SK-N-SH (cell line): ENCODE measurements around the gene LRRC34. TPM values are rescaled to one million over a fixed set of nuclear protein-coding genes. Genes with fewer than 3 reads are reported as not detected.

ENCODE experiments used
- CTCF ChIA-PET: fragments of 300-600, 350-600 bp; formaldehyde crosslinking; extraction: SDS; loops from one replicate; lab custom pipeline; 2021; lab: Yijun Ruan, JAX
- POLR2A ChIA-PET: fragments of 350-600 bp; sonication (Branson Sonifier 250); formaldehyde crosslinking; extraction: SDS; loops from one replicate; lab custom pipeline; 2020; ENCODE audit warnings: antibody characterized with exemption, inconsistent platforms; lab: Yijun Ruan, JAX
- DNase-seq: peaks from one replicate; pipeline ENCODE4 v3.0.0; 2012
- H2AFZ ChIP-seq: fragments of 200-600 bp; sonication (generic); 2 replicates; pipeline ENCODE4 v1.8.1; 2016; ENCODE audit warnings: antibody characterized with exemption, mild to moderate bottlenecking, low read depth
- H3F3A ChIP-seq: fragments of 200-600 bp; sonication (generic); replicated peaks from 2 replicates; pipeline ENCODE3; 2016; ENCODE audit warnings: antibody characterized with exemption, mild to moderate bottlenecking; ENCODE audit not compliant: insufficient read depth
- H3K27ac ChIP-seq, 2 experiments: fragments of 200-500 bp in 1 of 2; fragments of 200-600 bp in 1 of 2; sonication (Bioruptor generic) in 1 of 2; sonication (generic), shearing (Covaris generic) in 1 of 2; 2 replicates each; pipeline versions ENCODE4 v1.5.1 to v1.6.1; 2014 to 2016; ENCODE audit warnings: low read depth in 2 of 2, inconsistent platforms in 1 of 2, low read length in 1 of 2, mild to moderate bottlenecking in 1 of 2, mixed read lengths in 1 of 2
- H3K27me3 ChIP-seq: fragments of 200-600 bp; sonication (generic), shearing (Covaris generic); 2 replicates; pipeline ENCODE4 v1.6.1; 2016; ENCODE audit warnings: mixed run types; ENCODE audit not compliant: insufficient read depth
- H3K36me3 ChIP-seq, 2 experiments: fragments of 200-500 bp in 1 of 2; fragments of 200-600 bp in 1 of 2; sonication (Bioruptor generic) in 1 of 2; sonication (generic) in 1 of 2; replicated peaks in 1 of 2; 2 replicates each; pipeline versions ENCODE3 to v1.5.1; 2014 to 2016; ENCODE audit warnings: low read length in 1 of 2, mild to moderate bottlenecking in 1 of 2; ENCODE audit not compliant: insufficient read depth in 2 of 2, control insufficient read depth in 1 of 2
- H3K4me1 ChIP-seq, 2 experiments: fragments of 200-500 bp in 1 of 2; fragments of 200-600 bp in 1 of 2; sonication (Bioruptor generic) in 1 of 2; sonication (generic), shearing (Covaris generic) in 1 of 2; 2 replicates each; pipeline versions ENCODE4 v1.5.1 to v1.6.1; 2014 to 2016; ENCODE audit warnings: low read depth in 1 of 2, low read length in 1 of 2, mixed run types in 1 of 2; ENCODE audit not compliant: insufficient read depth in 2 of 2, control insufficient read depth in 1 of 2
- H3K4me2 ChIP-seq: fragments of 200-600 bp; sonication (generic), shearing (Covaris generic); 2 replicates; pipeline ENCODE4 v1.6.1; 2017; ENCODE audit warnings: mixed run types
- H3K4me3 ChIP-seq, 2 experiments: fragments of 200-500 bp in 1 of 2; fragments of 200-600 bp in 1 of 2; sonication (Bioruptor generic) in 1 of 2; sonication (generic), shearing (Covaris generic) in 1 of 2; 2 replicates each; pipeline versions ENCODE4 v1.5.1 to v1.8.1; 2014 to 2016; ENCODE audit warnings: low read depth in 2 of 2, inconsistent platforms in 1 of 2, low read length in 1 of 2, mild to moderate bottlenecking in 1 of 2, mixed read lengths in 1 of 2, moderate library complexity in 1 of 2
- H3K79me2 ChIP-seq: fragments of 200-600 bp; sonication (generic); 2 replicates; pipeline ENCODE4 v1.8.1; 2017; ENCODE audit warnings: mild to moderate bottlenecking; ENCODE audit not compliant: insufficient read depth
- H3K9ac ChIP-seq: fragments of 200-600 bp; sonication (generic); 2 replicates; pipeline ENCODE4 v1.6.1; 2017; ENCODE audit warnings: mixed run types
- H3K9me2 ChIP-seq: fragments of 200-600 bp; sonication (generic); 2 replicates; pipeline ENCODE4 v1.6.1; 2017; ENCODE audit warnings: mixed run types
- H3K9me3 ChIP-seq: fragments of 200-600 bp; sonication (generic); 2 replicates; pipeline ENCODE4 v1.6.1; 2017; ENCODE audit warnings: mixed run types, mild to moderate bottlenecking, moderate library complexity
- H4K20me1 ChIP-seq: fragments of 200-600 bp; sonication (generic); 2 replicates; pipeline ENCODE4 v1.6.1; 2017; ENCODE audit warnings: mild to moderate bottlenecking, mixed run types; ENCODE audit not compliant: insufficient read depth
- CHD2 ChIP-seq: fragments of 150-350 bp; IDR thresholded peaks from 2 replicates; pipeline ENCODE4 v1.6.1; 2018; ENCODE audit warnings: low read length; ENCODE audit not compliant: partially characterized antibody
- ELF1 ChIP-seq: IDR thresholded peaks from 2 replicates; pipeline ENCODE4 v1.4.0; 2012
- EP300 ChIP-seq, 2 experiments: IDR thresholded peaks; 2 replicates each; pipeline versions ENCODE4 v1.4.0 to v1.6.1; 2012; ENCODE audit warnings: borderline replicate concordance in 1 of 2, low read depth in 1 of 2, low read length in 1 of 2
- EZH2phosphoT487 ChIP-seq: fragments of 200-600 bp; sonication (generic); IDR thresholded peaks from 2 replicates; pipeline ENCODE4 v1.6.1; 2017; ENCODE audit warnings: low read depth, mixed run types, mild to moderate bottlenecking, antibody characterized with exemption, moderate library complexity, borderline replicate concordance
- GATA2 ChIP-seq: sonication (generic); formaldehyde crosslinking; IDR thresholded peaks from 2 replicates; pipeline ENCODE4 v1.5.0; 2020; ENCODE audit warnings: mild to moderate bottlenecking, missing genetic modification reagents
- IRF3 ChIP-seq: fragments of 150-350 bp; IDR thresholded peaks from 2 replicates; pipeline ENCODE4 v1.6.1; 2016; ENCODE audit warnings: mild to moderate bottlenecking, low read depth, low read length
- RAD21 ChIP-seq: IDR thresholded peaks from 2 replicates; pipeline ENCODE4 v1.6.1; 2012; ENCODE audit warnings: mild to moderate bottlenecking, low read length
- RFX5 ChIP-seq: IDR thresholded peaks from 2 replicates; pipeline ENCODE4 v1.6.1; 2012; ENCODE audit warnings: mild to moderate bottlenecking, improper control_type of control experiment, low read length
- RXRA ChIP-seq: IDR thresholded peaks from 2 replicates; pipeline ENCODE4 v1.4.0; 2012; ENCODE audit warnings: low read depth, mild to moderate bottlenecking, borderline replicate concordance
- TAF1 ChIP-seq: IDR thresholded peaks from 2 replicates; pipeline ENCODE4 v1.6.1; 2012; ENCODE audit warnings: low read depth, mild to moderate bottlenecking, low read length, moderate library complexity, borderline replicate concordance
- USF1 ChIP-seq: IDR thresholded peaks from 2 replicates; pipeline ENCODE4 v1.4.0; 2012; ENCODE audit warnings: low read depth, borderline replicate concordance
- YY1 ChIP-seq: IDR thresholded peaks from 2 replicates; pipeline ENCODE4 v1.4.0; 2012; ENCODE audit warnings: low read depth, mild to moderate bottlenecking
- ZBTB33 ChIP-seq: IDR thresholded peaks from 2 replicates; pipeline ENCODE4 v1.4.0; 2012; ENCODE audit warnings: low read depth, borderline replicate concordance
- WGBS: methylation state at CpG from one replicate; pipeline ENCODE4 v1.1.6; 2017; ENCODE audit warnings: low lambda C conversion rate; 5-methylcytosine and 5-hydroxymethylcytosine counted together
- polyA plus RNA-seq, 3 experiments: library from polyadenylated mRNA; depleted of rRNA; stranded (reverse); fragments of >200 nt; gene quantifications; 2 replicates each; pipeline ENCODE4 v1.2.3, GENCODE V29; 2012
- TF ChIP-seq, protein P1 (sequence below): fragments of 150-350 bp; IDR thresholded peaks from 2 replicates; pipeline ENCODE4 v1.6.1; 2017; ENCODE audit warnings: antibody characterized with exemption, low read length, low read depth, borderline replicate concordance
- TF ChIP-seq, protein P2 (sequence below): fragments of 200-600 bp; sonication (generic); IDR thresholded peaks from 2 replicates; pipeline ENCODE4 v1.6.1; 2017; ENCODE audit warnings: antibody characterized with exemption, mild to moderate bottlenecking, moderate library complexity
- TF ChIP-seq, protein P3 (sequence below): IDR thresholded peaks from 2 replicates; pipeline ENCODE4 v1.4.0; 2012; ENCODE audit warnings: low read depth

LRRC34 gene
- polyA plus RNA-seq, 1 of the 3 experiments (the other 2 are of a cell fraction) = 1.6 TPM

DNA sequence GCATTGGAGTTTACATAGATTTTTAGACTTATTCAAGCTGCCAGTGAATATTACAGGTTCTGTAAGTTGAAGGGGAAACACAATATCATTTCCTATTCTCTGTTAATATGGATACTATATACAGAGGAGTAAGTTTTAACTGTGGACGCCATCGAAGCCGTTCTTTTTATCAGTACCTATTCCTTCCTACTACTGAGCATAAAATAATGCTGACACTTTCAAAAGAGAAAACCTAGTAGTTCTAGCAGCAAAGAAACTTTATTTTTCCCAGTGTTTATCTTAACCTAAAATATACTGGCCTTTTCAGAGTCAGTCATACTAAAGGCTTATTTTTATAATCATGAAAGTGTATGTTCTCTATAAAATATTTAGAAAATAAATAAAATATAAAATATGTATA is 42.8 kb upstream of the LRRC34 start:
- ChIA-PET POLR2A (no interaction called here), CTCF (no interaction called here)
- no peaks in the 10 kb centered on the region for H3F3A ChIP-seq
- 80% methylated on average over 3 of the region's 3 CpGs for WGBS
- H2AFZ ChIP-seq = no peak overlapping the region
- no peaks in the 10 kb centered on the region for H3K4me1 ChIP-seq
- TF ChIP-seq ZBTB33 = no peak
- no peak for TF ChIP-seq TAF1
- no peak for TF ChIP-seq YY1
- TF ChIP-seq, protein P1, sequence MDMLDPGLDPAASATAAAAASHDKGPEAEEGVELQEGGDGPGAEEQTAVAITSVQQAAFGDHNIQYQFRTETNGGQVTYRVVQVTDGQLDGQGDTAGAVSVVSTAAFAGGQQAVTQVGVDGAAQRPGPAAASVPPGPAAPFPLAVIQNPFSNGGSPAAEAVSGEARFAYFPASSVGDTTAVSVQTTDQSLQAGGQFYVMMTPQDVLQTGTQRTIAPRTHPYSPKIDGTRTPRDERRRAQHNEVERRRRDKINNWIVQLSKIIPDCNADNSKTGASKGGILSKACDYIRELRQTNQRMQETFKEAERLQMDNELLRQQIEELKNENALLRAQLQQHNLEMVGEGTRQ = no peak
- TF ChIP-seq GATA2 (CRISPR knock-in tag) = no peak
- TF ChIP-seq, protein P2, sequence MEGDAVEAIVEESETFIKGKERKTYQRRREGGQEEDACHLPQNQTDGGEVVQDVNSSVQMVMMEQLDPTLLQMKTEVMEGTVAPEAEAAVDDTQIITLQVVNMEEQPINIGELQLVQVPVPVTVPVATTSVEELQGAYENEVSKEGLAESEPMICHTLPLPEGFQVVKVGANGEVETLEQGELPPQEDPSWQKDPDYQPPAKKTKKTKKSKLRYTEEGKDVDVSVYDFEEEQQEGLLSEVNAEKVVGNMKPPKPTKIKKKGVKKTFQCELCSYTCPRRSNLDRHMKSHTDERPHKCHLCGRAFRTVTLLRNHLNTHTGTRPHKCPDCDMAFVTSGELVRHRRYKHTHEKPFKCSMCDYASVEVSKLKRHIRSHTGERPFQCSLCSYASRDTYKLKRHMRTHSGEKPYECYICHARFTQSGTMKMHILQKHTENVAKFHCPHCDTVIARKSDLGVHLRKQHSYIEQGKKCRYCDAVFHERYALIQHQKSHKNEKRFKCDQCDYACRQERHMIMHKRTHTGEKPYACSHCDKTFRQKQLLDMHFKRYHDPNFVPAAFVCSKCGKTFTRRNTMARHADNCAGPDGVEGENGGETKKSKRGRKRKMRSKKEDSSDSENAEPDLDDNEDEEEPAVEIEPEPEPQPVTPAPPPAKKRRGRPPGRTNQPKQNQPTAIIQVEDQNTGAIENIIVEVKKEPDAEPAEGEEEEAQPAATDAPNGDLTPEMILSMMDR = no peak
- no peak for TF ChIP-seq RAD21
- TF ChIP-seq, protein P3, sequence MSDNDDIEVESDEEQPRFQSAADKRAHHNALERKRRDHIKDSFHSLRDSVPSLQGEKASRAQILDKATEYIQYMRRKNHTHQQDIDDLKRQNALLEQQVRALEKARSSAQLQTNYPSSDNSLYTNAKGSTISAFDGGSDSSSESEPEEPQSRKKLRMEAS = no peak
- no peak for TF ChIP-seq ELF1
- no peak for TF ChIP-seq RXRA
- TF ChIP-seq IRF3 = no peak
- TF ChIP-seq CHD2 = no peak
- TF ChIP-seq RFX5 = no peak
- no peak for TF ChIP-seq EZH2phosphoT487
- no peak for TF ChIP-seq USF1
- TF ChIP-seq EP300 (IDR thresholded peaks at IDR 0.05; ENCODE audit: borderline replicate concordance in 1 of 2, low read depth in 1 of 2, low read length in 1 of 2) = no peak
- TF ChIP-seq, all 33 proteins: peak for 0
- no peak overlapping the region for H3K9ac ChIP-seq
- H3K36me3 ChIP-seq = no peaks in the 10 kb centered on the region
- H3K4me3 ChIP-seq = no peak overlapping the region
- H4K20me1 ChIP-seq = no peaks in the 10 kb centered on the region
- no peaks in the 10 kb centered on the region for H3K9me3 ChIP-seq
- H3K9me2 ChIP-seq = no peaks in the 10 kb centered on the region
- DNase-seq = no peak
- H3K27me3 ChIP-seq = no peaks in the 10 kb centered on the region; the same call in 1 of the 2 replicates
- no peaks in the 10 kb centered on the region for H3K79me2 ChIP-seq
- H3K27ac ChIP-seq = no peak overlapping the region
- no peak overlapping the region for H3K4me2 ChIP-seq
